Ascending aorta (tissue), 2 donors: Measurements from ENCODE around the gene LMBRD1. TPM values are rescaled to one million over a fixed set of nuclear protein-coding genes. Genes with fewer than 3 reads are reported as not detected.

Source experiments
- DNase-seq, 2 donors: peaks; one replicate each; pipeline ENCODE4 v3.0.0-alpha.2; 2019; ENCODE audit warnings: low spot score in 2 of 2
- H3K27ac ChIP-seq, 2 donors: fragments of 200-600 bp; sonication (generic); one replicate each; pipeline ENCODE4 v1.5.1; 2016 to 2017; ENCODE audit warnings: mild to moderate bottlenecking in 1 of 2
- H3K27me3 ChIP-seq: fragments of 200-600 bp; sonication (generic); one replicate; pipeline ENCODE4 v1.5.1; 2017
- H3K36me3 ChIP-seq, 2 donors: fragments of 200-600 bp; sonication (generic); one replicate each; pipeline ENCODE4 v1.5.1; 2016
- H3K4me1 ChIP-seq, 2 donors: fragments of 200-600 bp; sonication (generic); one replicate each; pipeline ENCODE4 v1.5.1; 2016 to 2017; ENCODE audit warnings: mild to moderate bottlenecking in 1 of 2
- H3K4me3 ChIP-seq, 2 donors: fragments of 200-600 bp; sonication (generic); one replicate each; pipeline ENCODE4 v1.5.1; 2016 to 2017; ENCODE audit warnings: mild to moderate bottlenecking in 1 of 2
- H3K9me3 ChIP-seq, 2 donors: fragments of 200-600 bp; sonication (generic); one replicate each; pipeline ENCODE4 v1.5.1; 2016
- intact Hi-C: fragments of 100-400 bp; cut with DNase I; formaldehyde crosslinking; loops from one replicate; pipeline ENCODE4 v1.15.1; 2023
- total RNA-seq: library from RNA; depleted of rRNA; stranded (reverse); fragments of >200 nt; gene quantifications from one replicate; pipeline ENCODE4 v1.1.0, GENCODE V29; 2016
- TF ChIP-seq, protein P1 (sequence below), 3 experiments: fragments of 200-600 bp in 2 of 3; fragments of 450-650 bp in 1 of 3; sonication (generic) in 2 of 3; IDR thresholded peaks; one replicate each; pipeline ENCODE4 v1.5.1; 2016 to 2019; ENCODE audit warnings: antibody characterized with exemption in 3 of 3, mild to moderate bottlenecking in 1 of 3, moderate library complexity in 1 of 3

The LMBRD1 gene
- total RNA-seq, 1 donor from 2014 or later, result 31.1 TPM

DNA sequence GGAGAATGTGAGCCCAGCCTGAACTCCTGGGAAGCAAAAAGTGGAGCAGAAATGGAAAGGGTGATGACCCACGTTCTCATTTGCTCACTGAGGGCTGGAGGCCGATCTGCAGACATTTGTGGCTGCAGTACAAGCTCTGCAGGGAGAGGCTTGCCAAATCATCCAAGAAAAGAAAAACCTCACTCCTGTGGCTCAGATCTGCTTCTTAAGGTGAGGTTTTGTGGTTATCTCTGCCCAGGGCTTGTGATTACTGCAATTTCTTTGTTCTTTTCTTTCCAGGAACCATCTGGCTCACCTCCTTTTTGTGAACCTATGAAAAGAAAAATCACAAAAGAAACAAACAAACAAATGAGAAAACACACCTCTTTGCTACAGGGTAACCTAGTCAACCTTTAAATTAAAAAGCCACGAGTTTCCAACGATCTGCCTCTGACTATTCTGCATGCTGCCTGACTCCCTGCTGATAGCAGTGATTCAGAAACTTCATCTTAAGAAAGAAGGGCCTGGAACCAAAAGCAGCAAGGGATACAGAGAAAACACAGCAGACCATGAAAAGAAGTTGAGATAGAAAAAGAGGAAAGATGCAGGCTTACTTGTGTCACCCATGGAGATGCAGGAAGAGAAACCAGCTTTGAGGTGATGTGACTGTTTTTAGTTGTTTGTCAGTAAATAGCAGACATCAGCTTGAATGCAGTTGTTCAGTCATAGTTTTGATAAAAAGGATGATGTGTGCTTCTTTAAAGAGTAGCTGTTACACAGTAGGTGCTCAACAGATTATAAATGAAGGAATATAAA lies 165.1 kb downstream of the LMBRD1 start:
- Histone ChIP-seq H3K27me3 (no peaks in the 10 kb centered on the region), H3K27ac (no peak overlapping the region), H3K4me3 (no peak overlapping the region), H3K36me3 (no peaks in the 10 kb centered on the region), H3K4me1 (no peaks in the 10 kb centered on the region), H3K9me3 (no peaks in the 10 kb centered on the region)
- TF ChIP-seq, protein P1, sequence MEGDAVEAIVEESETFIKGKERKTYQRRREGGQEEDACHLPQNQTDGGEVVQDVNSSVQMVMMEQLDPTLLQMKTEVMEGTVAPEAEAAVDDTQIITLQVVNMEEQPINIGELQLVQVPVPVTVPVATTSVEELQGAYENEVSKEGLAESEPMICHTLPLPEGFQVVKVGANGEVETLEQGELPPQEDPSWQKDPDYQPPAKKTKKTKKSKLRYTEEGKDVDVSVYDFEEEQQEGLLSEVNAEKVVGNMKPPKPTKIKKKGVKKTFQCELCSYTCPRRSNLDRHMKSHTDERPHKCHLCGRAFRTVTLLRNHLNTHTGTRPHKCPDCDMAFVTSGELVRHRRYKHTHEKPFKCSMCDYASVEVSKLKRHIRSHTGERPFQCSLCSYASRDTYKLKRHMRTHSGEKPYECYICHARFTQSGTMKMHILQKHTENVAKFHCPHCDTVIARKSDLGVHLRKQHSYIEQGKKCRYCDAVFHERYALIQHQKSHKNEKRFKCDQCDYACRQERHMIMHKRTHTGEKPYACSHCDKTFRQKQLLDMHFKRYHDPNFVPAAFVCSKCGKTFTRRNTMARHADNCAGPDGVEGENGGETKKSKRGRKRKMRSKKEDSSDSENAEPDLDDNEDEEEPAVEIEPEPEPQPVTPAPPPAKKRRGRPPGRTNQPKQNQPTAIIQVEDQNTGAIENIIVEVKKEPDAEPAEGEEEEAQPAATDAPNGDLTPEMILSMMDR (IDR thresholded peaks at IDR 0.05), result no peak
- intact Hi-C loops, result no loop called here
- DNase-seq, result no peak

DNA sequence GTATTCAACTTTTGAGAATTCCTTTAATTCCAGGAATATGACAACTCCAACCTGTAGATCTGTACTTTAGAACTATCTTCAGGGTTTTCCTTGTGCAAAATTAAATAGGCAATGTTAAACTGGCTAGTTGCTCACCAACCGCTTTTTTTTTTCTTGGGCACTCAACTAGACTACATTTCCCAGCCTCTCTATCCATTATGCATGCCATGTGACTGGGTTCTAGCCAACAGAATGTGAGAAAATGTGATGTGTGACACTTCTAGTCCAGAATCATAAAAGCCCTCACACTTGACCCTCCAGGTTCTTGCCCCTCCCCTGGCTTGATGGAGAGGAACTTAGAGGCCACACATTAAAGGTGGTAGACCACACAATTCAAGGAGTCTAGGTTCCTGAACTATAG lies 166.0 kb downstream of the LMBRD1 start:
- intact Hi-C loops, result no loop called here

DNA sequence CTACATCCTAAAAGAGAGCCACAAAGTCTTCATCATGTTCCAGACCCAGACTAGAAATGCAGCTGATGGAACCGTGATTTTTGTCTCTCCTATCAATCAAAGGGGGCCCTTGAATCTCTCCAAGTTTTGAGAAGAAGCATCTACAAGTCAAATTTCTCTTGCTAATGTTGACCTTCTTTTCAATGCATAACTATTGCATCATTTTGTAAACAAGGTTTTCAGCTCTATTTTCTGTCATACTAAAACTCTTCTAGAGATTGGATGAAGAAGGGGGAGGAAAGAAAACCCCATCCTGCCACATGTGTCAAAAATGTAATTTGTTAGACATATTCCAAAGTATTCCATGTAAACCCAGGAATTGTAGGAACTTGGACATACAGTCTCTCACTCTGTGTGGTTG lies 169.2 kb downstream of the LMBRD1 start:
- Histone ChIP-seq H3K9me3 (no peaks in the 10 kb centered on the region), H3K27me3 (no peaks in the 10 kb centered on the region), H3K27ac (no peak overlapping the region), H3K36me3 (no peaks in the 10 kb centered on the region), H3K4me3 (no peak overlapping the region), H3K4me1 (no peaks in the 10 kb centered on the region)
- TF ChIP-seq, protein P1 (IDR thresholded peaks at IDR 0.05), result no peak
- intact Hi-C loops, result no loop called here
- no peak for DNase-seq

More for the DNA sequence above, 166.0 kb downstream of the LMBRD1 start:
- no peaks in the 10 kb centered on the region for H3K9me3 ChIP-seq
- TF ChIP-seq, protein P1 (IDR thresholded peaks at IDR 0.05), result no peak
- no peaks in the 10 kb centered on the region for H3K36me3 ChIP-seq
- H3K4me1 ChIP-seq, result no peaks in the 10 kb centered on the region
- no peaks in the 10 kb centered on the region for H3K27me3 ChIP-seq
- H3K4me3 ChIP-seq, result no peak overlapping the region
- H3K27ac ChIP-seq, result no peak overlapping the region
- DNase-seq, result no peak

DNA sequence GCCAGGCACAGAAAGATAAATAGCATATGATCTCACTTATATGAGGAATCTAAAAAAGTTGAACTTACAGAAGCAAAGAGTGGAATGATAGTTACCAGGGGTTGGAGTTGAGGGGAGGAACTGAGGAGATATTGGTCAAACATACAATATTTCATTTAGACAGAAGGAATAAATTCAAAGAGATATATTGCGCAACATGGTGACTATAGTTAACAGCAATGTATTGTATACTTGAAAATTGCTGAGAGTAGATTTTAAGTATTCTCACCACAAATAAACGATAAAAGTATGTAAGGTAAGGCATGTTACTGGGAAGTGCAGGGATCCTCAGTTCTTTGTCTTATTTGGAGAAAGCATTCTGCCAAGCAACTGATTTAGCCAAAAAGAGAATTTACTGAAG lies 171.9 kb downstream of the LMBRD1 start:
- no peaks in the 10 kb centered on the region for H3K9me3 ChIP-seq
- intact Hi-C loops, result no loop called here
- TF ChIP-seq, protein P1 (IDR thresholded peaks at IDR 0.05), result no peak
- DNase-seq, result no peak
- H3K27me3 ChIP-seq, result no peaks in the 10 kb centered on the region
- H3K4me3 ChIP-seq, result no peak overlapping the region
- H3K27ac ChIP-seq, result no peak overlapping the region
- no peaks in the 10 kb centered on the region for H3K36me3 ChIP-seq
- no peaks in the 10 kb centered on the region for H3K4me1 ChIP-seq

Other genes with a start within 250 kb of the LMBRD1 start
- gene COL19A1, start 69.5 kb upstream of the LMBRD1 start, total RNA-seq, result not detected